ENCODE measurements around the gene RAB40A.

RAB40A gene

GRCh38 chrX:103460001-103460755 lies 59.1 kb downstream of the RAB40A start:
- DNase-seq, result peak; percentile 3

GRCh38 chrX:103453655-103454054 lies 65.6 kb downstream of the RAB40A start:
- no peak for DNase-seq

Measured in stimulated activated naive CD4-positive, alpha-beta T cell treated with Interleukin-2 at 50 U/mL for 16 hours (primary cell).